ENCODE data around the gene ROR2. TPM values are rescaled to one million over a fixed set of nuclear protein-coding genes. Genes with fewer than 3 reads are reported as not detected.

ROR2 gene
- total RNA-seq, 1 donor from 2014 or later: not detected

GRCh38 chr9:91723420-91724067 lies 226.5 kb downstream of the ROR2 start:
- no peak for DNase-seq (ENCODE audit: low read depth, low spot score)

GRCh38 chr9:91720751-91721705 lies 229.0 kb downstream of the ROR2 start:
- DNase-seq (ENCODE audit: low read depth, low spot score): no peak

GRCh38 chr9:91720313-91720712 lies 229.7 kb downstream of the ROR2 start:
- DNase-seq (ENCODE audit: low read depth, low spot score): no peak

- no peak for DNase-seq (ENCODE audit: low read depth, low spot score)
Observed at GRCh38 chr9:91718071-91718470, 232.0 kb downstream of the ROR2 start.

GRCh38 chr9:91716815-91717214 lies 233.2 kb downstream of the ROR2 start:
- no peak for DNase-seq (ENCODE audit: low read depth, low spot score)

- DNase-seq (ENCODE audit: low read depth, low spot score): no peak
Observed at GRCh38 chr9:91716239-91716638, 233.8 kb downstream of the ROR2 start.

- DNase-seq (ENCODE audit: low read depth, low spot score): no peak
Observed at GRCh38 chr9:91714874-91715615, 235.0 kb downstream of the ROR2 start.

GRCh38 chr9:91714020-91714806 lies 235.8 kb downstream of the ROR2 start:
- DNase-seq (ENCODE audit: low read depth, low spot score): no peak

- DNase-seq (ENCODE audit: low read depth, low spot score): no peak
Observed at GRCh38 chr9:91712811-91713210, 237.2 kb downstream of the ROR2 start.

GRCh38 chr9:91711755-91712601 lies 238.1 kb downstream of the ROR2 start:
- no peak for DNase-seq (ENCODE audit: low read depth, low spot score)

GRCh38 chr9:91710158-91710557 lies 239.9 kb downstream of the ROR2 start:
- no peak for DNase-seq (ENCODE audit: low read depth, low spot score)

- no peak for DNase-seq (ENCODE audit: low read depth, low spot score)
Observed at GRCh38 chr9:91705386-91705785, 244.6 kb downstream of the ROR2 start.

- no peak for DNase-seq (ENCODE audit: low read depth, low spot score)
Observed at GRCh38 chr9:91700475-91700874, 249.6 kb downstream of the ROR2 start.

- no peak for DNase-seq (ENCODE audit: low read depth, low spot score)
Observed at GRCh38 chr9:91698266-91698665, 251.8 kb downstream of the ROR2 start.

GRCh38 chr9:91697201-91697600 lies 252.8 kb downstream of the ROR2 start:
- no peak for DNase-seq (ENCODE audit: low read depth, low spot score)

- no peak for DNase-seq (ENCODE audit: low read depth, low spot score)
Observed at GRCh38 chr9:91694081-91694870, 255.8 kb downstream of the ROR2 start.

- no peak for DNase-seq (ENCODE audit: low read depth, low spot score)
Observed at GRCh38 chr9:91693226-91693625, 256.8 kb downstream of the ROR2 start.

- DNase-seq (ENCODE audit: low read depth, low spot score): no peak
Observed at GRCh38 chr9:91690540-91691249, 259.3 kb downstream of the ROR2 start.

- no peak for DNase-seq (ENCODE audit: low read depth, low spot score)
Observed at GRCh38 chr9:91689006-91689405, 261.0 kb downstream of the ROR2 start.

Data from pulmonary artery endothelial cell (primary cell).